VCaP (cell line): ENCODE results near the gene B4GALT1.

Experiments
- H3K27ac ChIP-seq: fragments of 450-650 bp; 2 replicates; pipeline ENCODE4 v1.5.1; 2017
- TF ChIP-seq, protein P1 (sequence below): fragments of 450-650 bp; conservative IDR thresholded peaks from 2 replicates; pipeline ENCODE4 v1.5.1; 2017; ENCODE audit warnings: mild to moderate bottlenecking, moderate library complexity

The B4GALT1 gene

GRCh38 chr9:33188711-33189110 lies 21.6 kb upstream of the B4GALT1 start:
- TF ChIP-seq, protein P1, sequence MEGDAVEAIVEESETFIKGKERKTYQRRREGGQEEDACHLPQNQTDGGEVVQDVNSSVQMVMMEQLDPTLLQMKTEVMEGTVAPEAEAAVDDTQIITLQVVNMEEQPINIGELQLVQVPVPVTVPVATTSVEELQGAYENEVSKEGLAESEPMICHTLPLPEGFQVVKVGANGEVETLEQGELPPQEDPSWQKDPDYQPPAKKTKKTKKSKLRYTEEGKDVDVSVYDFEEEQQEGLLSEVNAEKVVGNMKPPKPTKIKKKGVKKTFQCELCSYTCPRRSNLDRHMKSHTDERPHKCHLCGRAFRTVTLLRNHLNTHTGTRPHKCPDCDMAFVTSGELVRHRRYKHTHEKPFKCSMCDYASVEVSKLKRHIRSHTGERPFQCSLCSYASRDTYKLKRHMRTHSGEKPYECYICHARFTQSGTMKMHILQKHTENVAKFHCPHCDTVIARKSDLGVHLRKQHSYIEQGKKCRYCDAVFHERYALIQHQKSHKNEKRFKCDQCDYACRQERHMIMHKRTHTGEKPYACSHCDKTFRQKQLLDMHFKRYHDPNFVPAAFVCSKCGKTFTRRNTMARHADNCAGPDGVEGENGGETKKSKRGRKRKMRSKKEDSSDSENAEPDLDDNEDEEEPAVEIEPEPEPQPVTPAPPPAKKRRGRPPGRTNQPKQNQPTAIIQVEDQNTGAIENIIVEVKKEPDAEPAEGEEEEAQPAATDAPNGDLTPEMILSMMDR, result no peak
- H3K27ac ChIP-seq, result no peak overlapping the region

GRCh38 chr9:33187519-33188218 lies 20.5 kb upstream of the B4GALT1 start:
- no peak overlapping the region for H3K27ac ChIP-seq
- TF ChIP-seq, protein P1, result no peak

DNA sequence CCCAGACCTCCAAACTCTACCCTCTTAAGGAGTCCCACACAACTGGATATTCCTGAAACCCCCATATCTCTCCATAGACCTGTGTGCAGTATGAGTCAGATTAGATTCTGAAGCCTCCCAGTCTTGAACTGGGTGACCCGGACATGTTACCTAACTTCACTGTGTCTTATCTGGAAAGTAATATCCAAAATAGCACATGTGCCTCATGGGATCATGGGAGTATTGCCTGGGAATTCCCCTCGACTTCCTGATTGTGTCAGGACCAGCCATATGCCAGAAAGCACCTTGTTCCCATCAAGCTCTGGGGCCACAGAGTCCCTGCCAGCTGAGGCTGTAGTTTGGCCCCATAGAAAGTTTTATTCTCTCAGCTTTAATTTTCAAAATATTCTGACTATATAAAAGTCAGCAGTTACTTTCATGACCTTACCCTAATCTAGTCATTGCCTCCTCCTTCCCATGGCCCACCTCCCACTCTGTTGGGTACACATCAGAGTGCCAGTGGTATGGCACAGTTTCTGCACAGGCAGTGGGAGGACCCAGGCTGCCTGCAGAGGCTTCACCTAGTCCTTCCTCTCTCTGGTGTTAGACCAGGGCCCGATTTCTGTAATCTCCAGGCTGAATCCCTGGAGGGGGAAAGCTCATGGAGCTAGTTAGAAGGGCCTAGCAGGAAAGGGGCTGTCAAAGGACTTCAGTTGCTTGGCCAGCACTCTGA lies 19.5 kb upstream of the B4GALT1 start:
- no peak overlapping the region for H3K27ac ChIP-seq
- TF ChIP-seq, protein P1, result no peak

GRCh38 chr9:33185858-33186257 lies 18.7 kb upstream of the B4GALT1 start:
- H3K27ac ChIP-seq, result no peak overlapping the region

GRCh38 chr9:33185406-33185805 lies 18.3 kb upstream of the B4GALT1 start:
- H3K27ac ChIP-seq, result no peak overlapping the region
- TF ChIP-seq, protein P1, result no peak

More at GRCh38 chr9:33185858-33186257, 18.7 kb upstream of the B4GALT1 start:
- TF ChIP-seq, protein P1, result no peak

- TF ChIP-seq, protein P1, result no peak
- no peak overlapping the region for H3K27ac ChIP-seq
Measured at GRCh38 chr9:33184963-33185362, 17.8 kb upstream of the B4GALT1 start.

DNA sequence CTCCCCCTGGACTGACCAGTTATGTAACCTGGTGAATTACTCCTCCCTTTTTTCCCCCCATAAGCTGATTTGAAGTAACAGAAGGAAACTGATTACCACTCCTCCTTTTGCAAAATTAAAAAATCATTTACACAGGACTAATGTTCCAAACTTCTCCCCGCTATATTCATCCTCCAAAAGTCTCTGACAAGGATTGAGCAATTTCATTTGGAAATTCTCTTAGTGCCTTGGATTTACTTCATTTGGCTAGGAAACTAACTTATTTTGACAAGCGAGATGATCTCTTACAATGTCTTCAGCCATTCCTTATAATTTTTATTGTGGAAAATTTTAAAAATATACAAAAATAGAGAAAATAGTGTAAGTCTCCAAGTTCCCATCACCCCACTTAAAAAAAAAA lies 15.4 kb upstream of the B4GALT1 start:
- TF ChIP-seq, protein P1, result no peak
- no peak overlapping the region for H3K27ac ChIP-seq
